Sigmoid colon (tissue), 4 donors: ENCODE data around the gene MMRN1.

Experiments used
- CTCF ChIP-seq, 4 experiments: fragments of 450-650 bp in 3 of 4; fragments of 200-600 bp in 1 of 4; IDR thresholded peaks; one replicate each; pipeline ENCODE4 v1.5.1; 2016 to 2019; ENCODE audit warnings: antibody characterized with exemption in 4 of 4, mild to moderate bottlenecking in 3 of 4, moderate library complexity in 2 of 4
- EP300 ChIP-seq, 4 donors: sonication (generic); formaldehyde crosslinking; IDR thresholded peaks; one replicate each; pipeline ENCODE4 v1.6.1; 2017; ENCODE audit warnings: antibody characterized with exemption in 4 of 4
- POLR2A ChIP-seq, 2 donors: fragments of 450-650 bp; IDR thresholded peaks; one replicate each; pipeline ENCODE4 v1.6.1; 2016; ENCODE audit warnings: antibody characterized with exemption in 2 of 2, mild to moderate bottlenecking in 2 of 2, moderate library complexity in 2 of 2

GRCh38 chr4:89899854-89900253, 5.2 kb downstream of the MMRN1 start:
- TF ChIP-seq POLR2A (IDR thresholded peaks at IDR 0.05) (no peak), EP300 (IDR thresholded peaks at IDR 0.05) (no peak), CTCF (IDR thresholded peaks at IDR 0.05) (no peak)
